ENCODE measurements around the gene AIP. TPM values are rescaled to one million over a fixed set of nuclear protein-coding genes. Genes with fewer than 3 reads are reported as not detected.

The AIP gene
- total RNA-seq, 2 donors from 2014 or later, result 44.4 to 50.5 TPM

DNA sequence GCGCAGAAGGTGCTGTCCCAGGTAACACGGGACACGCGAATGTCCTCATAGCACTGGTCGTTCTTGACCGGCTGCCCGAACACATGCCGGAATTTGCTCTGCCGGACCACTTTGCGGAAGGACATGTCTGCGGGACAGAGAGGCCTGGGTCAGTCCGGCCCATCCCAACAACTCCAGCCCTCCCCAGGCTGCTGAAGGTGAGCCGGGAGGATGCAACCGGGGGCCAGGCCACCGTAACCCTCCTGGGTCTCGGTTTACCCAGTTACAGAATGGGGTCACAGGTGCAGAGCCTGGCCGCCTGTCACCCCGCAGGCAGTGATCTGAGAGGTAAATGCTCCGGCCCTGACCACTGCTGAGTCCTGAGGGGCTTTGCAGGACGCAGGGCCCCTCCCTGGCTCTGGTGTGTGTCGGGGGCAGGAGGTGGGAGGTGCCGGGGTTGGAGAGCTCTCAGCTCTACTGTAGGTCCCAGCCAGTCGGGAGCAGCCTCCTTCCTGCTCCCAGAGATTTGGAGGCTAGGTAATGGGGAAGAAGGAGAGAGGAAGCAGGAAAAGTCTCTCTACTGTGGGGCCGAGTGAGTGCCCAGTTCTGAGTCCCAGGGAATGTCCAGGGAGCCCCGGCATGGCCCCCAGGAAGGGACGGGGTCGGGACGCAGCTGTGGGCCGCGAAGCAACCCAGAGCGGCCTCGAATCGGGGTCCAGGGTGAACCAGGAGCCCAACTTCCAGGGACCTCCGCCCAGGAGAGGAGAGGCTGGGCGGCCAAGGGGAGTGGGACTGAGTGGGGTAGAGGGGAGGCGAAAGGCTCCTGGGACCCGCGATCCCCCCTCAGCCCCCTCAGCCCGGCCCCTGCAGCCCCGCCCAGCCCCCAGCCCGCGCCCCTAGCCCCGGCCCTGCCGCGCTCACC lies 40.1 kb upstream of the AIP start:
- no peak for DNase-seq (ENCODE audit: low spot score)
- intact Hi-C loops (cut with DNase I), result no loop called here

DNA sequence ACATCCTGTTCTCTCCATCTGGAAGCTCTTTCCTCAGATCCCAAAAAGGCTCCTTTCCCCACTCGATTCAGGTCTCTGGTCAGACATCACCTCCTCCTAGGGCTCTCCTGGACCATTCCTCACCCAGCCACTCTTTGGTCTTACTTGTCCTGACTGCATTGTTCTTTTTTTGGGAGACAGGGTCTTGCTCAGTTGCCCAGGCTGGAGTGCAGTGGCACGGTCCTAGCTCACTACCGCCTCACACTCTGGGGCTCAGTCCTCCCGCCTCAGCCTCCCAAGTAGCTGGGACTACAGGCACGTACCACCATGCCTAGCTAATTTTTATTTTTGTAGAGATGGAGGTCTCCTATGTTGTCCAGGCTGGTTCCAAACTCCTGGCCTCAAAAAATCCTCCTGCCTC lies 37.3 kb upstream of the AIP start:
- DNase-seq (ENCODE audit: low spot score), result no peak
- intact Hi-C loops (cut with DNase I), result no loop called here

GRCh38 chr11:67448220-67448609 lies 34.6 kb upstream of the AIP start:
- DNase-seq (ENCODE audit: low spot score), result no peak
- intact Hi-C loops (cut with DNase I), result no loop called here

GRCh38 chr11:67449116-67449844 lies 33.5 kb upstream of the AIP start:
- intact Hi-C loops (cut with DNase I), result no loop called here
- DNase-seq (ENCODE audit: low spot score), result no peak

DNA sequence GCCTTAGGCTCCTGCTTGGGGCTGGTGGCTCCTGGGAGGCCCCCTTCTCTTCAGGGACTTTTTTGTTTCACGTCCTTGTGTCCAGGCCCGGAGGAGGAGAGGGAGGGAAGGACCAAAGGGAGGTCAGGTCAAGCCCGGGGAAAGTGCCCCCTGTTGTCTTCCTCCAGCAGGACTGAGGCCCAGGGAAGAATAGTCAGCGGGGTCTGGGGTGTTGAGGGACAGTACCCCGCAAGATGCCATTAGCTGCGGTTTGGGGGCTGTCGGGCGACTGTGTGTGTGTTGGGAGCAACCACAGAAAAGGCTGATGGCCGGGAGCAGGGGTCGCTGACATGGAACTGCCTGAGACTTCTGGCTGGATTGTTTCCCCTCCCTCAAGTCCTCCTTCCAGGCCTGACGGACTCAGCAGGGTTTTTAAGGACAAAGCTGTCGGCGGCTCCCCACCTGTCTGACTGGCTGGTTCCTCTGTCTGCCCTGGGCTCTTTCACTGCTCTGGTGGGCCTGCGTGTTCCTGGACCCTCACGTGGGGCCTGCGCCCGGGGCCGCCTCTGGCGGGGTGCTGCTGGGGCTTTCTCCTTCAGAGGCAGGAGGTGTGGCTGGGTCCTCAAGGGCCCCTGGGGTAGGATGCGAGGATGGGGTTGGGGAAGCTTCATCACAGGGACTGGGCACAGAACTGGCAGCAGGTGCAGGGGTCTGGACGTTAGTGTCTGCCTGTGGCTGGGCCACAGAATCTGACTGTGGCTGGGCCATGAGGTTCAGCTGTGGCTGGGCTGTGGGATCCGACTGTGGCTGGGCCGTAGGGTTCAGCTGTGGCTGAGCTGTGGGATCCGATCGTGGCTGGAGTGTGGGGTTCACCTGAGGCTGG lies 31.8 kb upstream of the AIP start:
- intact Hi-C loops (cut with DNase I), result no loop called here

DNA sequence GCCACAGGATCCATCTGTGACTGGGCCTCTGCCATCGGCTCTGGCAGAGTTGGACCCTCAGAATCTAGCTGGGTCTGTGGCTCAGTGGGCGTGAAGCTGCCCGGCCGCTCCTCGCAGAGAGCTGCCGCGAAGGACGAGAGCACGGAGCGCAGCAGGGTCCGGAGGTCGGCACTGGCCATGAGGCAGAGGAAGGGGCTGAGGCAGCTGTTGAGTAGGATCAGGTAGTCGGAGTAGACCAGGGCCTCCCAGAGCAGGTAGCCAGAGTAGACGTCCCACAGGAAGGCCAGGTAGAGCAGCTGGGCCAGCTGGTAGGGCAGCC lies 31.2 kb upstream of the AIP start:
- intact Hi-C loops (cut with DNase I), result no loop called here
- DNase-seq (ENCODE audit: low spot score), result no peak

More for the DNA sequence above, 31.8 kb upstream of the AIP start:
- DNase-seq (ENCODE audit: low spot score), result no peak

DNA sequence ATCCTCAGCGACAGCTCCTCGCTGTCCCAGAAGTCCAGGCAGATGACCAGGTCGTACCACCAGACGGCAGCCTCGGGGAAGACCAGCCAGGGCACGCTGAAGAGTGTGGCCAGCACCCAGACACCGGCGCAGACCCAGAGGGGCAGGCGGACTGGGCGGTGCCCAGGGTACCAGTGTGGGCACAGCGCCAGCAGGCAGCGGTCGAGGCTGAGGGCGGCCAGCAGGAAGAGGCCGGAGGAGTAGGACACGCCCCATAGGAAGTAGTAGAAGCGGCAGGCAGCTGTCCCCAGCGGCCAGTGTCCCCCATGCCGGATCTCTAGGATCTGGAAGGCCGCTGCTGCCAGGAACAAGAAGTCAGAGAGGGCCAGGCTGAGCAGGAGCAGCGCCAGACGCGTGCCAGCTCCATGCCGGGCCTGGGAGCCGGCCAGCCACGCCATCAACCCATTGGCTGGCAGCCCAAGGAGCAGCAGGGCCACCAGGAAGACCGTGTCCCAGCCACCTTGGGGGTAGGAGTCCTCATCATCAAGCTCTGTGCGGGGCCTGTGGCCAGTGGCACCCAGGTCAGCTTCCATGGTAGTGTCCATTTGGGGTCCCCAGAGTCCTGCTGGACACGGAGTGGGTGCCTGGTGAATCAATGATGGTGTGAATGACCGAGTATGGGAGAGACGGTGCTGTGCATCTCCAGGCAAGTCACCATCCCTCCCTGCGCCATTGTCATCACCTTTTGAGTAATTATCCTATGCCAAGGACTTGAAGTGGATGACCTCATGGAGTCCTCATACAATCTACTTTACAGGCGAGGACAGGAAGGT lies 30.5 kb upstream of the AIP start, which contains the start of gene GPR152:
TSS of gene GPR152 (minus strand) at position 589 of the 812 bp plus-strand sequence. CDS start at position 584, 5 bp downstream.
- intact Hi-C loops (cut with DNase I), result no loop called here
- DNase-seq (ENCODE audit: low spot score), result no peak

DNA sequence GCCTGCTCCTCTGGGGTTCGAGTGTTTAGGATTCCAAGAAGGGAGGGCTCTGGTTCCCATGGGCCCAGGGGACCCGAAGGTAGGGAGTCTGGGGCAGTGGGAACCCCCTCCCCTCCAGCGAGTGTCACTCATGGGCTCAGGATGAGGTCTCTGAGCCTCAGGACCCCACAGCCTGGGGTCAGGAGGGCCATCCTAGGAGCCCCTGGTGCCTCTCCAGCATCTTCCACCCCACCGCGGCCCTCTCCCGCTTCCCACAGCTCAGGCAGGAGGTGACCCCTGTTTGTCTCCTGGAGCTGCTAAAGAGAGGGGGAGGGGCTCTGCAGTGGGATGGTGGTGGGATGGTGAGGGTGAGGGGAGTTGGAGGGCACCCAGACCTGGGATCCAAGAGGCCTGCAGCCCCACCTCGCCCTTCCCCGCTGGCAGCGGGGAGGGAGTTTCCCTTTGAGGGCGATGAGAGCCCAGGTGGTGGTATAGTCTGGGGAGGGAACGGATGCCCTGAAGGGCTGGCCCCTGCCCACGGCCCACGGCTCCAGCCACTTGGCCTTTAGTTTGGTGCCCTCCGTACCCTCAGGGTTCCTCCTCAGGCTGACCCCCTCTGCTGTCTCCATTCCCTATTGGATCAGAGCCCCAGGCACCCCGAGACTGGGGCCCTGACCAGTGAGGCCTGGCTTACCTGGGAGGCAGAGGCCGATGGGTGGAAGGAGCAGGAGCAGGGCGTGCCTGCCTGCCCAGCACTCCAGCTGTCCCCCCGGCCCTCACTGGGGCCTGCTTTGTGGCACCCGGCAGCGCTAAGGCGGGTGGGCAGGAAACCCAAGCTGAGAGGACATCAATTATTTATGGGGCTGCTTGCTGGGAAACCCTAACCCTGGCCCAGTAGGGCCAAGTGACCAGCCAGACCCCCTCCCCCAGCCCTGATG lies 28.8 kb upstream of the AIP start:
- DNase-seq (ENCODE audit: low spot score), result no peak
- intact Hi-C loops (cut with DNase I), result no loop called here

DNA sequence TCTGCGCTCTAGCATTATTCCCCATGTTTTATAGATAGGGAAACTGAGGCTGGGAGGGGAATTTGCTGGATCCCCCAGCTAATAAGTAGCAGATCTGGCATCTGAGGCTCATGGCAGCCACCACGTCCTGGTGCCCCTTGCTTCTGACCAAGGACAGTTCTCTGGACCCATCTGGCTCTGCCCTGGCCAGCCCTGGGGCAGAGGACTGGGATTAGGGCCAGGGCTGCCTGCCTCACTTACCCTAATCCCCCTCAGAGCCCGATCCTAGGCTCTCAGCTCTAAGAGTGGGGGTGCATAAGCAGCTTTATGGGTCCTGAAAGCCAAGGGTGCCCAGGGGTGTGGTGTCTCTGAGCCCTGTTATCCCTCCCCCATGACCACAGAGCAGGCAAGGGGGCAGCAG lies 27.8 kb upstream of the AIP start, which contains the start of gene CABP4:
TSS of gene CABP4 (plus strand) at position 301 of the 400 bp plus-strand sequence. CDS start at position 371, 70 bp downstream.
- no peak for DNase-seq (ENCODE audit: low spot score)
- intact Hi-C loops (cut with DNase I), result no loop called here

DNA sequence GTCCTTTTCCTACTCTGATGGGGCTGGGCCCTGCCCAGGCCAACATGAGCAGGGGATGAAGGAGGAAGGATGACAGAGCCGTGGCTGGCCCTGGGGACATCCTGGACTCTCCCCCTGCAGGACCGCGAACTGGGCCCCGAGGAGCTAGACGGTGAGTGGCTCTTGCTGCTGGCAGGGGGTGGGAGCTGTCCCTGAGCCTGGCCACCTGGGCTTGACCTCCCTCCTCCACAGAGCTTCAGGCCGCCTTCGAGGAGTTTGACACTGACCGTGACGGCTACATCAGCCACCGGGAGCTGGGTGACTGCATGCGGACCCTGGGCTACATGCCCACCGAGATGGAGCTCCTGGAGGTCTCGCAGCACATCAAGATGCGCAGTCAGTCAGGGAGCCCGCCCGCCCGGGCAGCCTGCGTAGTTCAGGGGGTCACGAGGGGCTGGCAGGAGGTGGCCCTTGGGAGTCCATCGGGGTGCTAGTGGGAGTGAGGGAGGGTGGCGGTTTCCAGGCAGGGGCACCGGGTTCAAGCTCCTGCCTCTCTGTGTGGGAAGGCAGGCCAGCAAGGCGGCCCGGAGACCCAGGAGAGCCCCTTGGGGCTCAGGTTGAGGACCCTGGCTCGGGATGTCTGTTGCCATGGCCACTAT lies 26.6 kb upstream of the AIP start:
- DNase-seq (ENCODE audit: low spot score), result no peak
- intact Hi-C loops (cut with DNase I), result no loop called here

DNA sequence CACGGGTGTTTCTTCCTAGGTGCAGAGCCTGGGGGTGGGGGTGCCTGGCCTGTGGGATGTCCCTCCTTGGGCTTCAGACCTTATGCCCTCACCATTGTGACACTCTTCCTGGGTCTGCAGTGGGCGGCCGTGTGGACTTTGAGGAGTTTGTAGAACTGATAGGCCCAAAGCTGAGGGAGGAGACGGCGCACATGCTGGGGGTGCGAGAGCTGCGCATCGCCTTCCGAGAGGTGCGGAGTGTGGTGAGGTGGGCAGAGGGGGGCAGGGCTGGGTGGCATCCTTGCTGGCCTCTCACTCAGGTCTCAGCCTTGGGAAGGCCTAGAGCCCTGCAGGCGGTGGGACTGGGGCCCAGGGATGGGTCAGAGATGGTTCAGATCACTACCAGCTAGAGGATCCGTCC lies 25.4 kb upstream of the AIP start:
- no peak for DNase-seq (ENCODE audit: low spot score)
- intact Hi-C loops (cut with DNase I), result no loop called here

GRCh38 chr11:67458266-67458665 lies 24.6 kb upstream of the AIP start:
- intact Hi-C loops (cut with DNase I), result no loop called here
- no peak for DNase-seq (ENCODE audit: low spot score)

DNA sequence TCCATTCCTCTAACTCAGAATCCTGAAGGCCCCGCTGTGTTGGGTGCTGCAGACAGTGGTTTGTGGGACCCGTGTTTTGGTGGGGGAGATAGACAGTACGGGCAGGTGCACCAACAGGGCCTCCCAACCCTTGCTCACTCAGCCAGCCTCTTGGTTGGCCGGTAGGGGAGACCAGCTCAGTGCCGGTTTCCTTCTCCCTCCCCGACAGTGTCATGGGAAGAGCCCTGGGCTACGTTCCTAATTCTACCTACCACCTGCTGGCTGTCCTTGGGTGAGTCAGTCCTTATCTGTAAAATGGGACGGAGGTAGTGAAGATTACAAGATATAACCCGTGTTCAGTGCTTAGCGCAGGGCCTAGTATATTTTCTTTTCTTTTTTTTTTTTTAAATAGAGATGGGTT lies 19.6 kb upstream of the AIP start:
- intact Hi-C loops (cut with DNase I), result no loop called here
- no peak for DNase-seq (ENCODE audit: low spot score)

GRCh38 chr11:67463680-67464410 lies 19.0 kb upstream of the AIP start:
- intact Hi-C loops (cut with DNase I), result no loop called here

DNA sequence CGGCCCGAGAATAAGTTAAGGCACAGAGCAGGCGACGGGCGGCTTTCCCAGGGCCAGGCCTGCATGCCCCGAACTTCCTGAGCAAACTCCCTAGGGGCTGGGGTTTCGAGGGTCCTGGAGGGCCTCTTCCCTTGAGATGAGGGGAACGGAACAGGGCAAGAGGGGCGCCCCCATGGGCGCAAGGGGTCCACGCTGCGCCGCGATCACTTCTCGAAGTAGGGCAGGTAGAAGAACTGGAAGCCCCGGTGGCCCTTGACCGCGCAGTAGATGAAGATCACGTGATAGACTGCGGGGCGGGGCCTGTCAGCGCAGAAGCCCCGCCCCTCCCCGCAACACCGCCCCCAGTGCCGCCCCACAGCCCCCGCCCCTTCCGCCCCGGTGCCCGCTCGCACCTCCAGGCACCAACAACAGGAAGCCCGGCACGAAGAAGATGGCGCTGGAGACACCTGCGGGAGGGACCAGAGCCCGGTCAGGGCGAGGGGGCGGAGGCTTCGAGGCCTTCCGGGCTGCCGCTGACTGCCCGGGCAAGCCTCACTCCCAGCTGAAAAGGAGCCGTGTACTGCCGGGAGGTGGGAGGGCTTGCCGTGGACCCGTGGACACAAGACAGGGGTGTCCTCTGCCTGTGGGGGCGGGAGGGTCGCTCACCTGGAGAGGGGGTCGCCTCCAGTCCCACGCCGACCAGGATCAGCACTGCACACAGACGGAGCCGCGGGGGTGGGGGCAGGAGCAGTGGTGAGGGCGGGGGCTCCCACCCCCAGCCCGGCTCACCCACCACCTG lies 18.2 kb upstream of the AIP start:
- intact Hi-C loops (cut with DNase I), result no loop called here
- DNase-seq (ENCODE audit: low spot score), result peak; percentile 96

More at GRCh38 chr11:67463680-67464410, 19.0 kb upstream of the AIP start:
- DNase-seq (ENCODE audit: low spot score), result peak; percentile 95

DNA sequence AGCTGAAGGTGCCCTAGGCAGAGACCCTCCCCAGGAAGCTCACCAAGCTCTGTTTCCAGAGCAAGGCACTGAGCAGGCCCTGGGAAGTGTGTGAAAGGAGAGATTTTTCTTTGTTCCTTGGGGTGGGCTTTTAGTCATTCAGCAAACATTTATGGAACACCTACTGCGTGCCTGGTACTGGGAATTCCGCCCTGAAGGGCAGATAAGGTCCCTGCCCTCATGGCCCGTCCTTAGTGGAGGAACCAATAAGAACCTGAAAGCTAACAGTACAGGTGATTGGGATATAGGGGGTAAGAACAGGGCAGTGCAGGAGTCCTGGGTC lies 17.7 kb upstream of the AIP start:
- no peak for DNase-seq (ENCODE audit: low spot score)
- intact Hi-C loops (cut with DNase I), result no loop called here

Measured in posterior vena cava (tissue), 2 donors.